Right atrium auricular region (tissue), 2 donors: ENCODE results near the gene TTC21A. TPM values are rescaled to one million over a fixed set of nuclear protein-coding genes. Genes with fewer than 3 reads are reported as not detected.
A peak's percentile ranks its signal among the peaks of the same experiment; 100 is the strongest.
"Not testable (repeated sequence)": the region's sequence is repeated elsewhere in the genome, so short reads cannot be mapped to it uniquely, and the experiment has no call there.

Experiments used
- DNase-seq: peaks from one replicate; pipeline ENCODE4 v3.0.0-alpha.2; 2019; ENCODE audit warnings: low spot score
- H3K27ac ChIP-seq, 2 donors: fragments of 200-600 bp; sonication (generic); 1 replicate in 1 of 2; 2 replicates in 1 of 2; pipeline ENCODE4 v1.5.1; 2016 to 2019
- H3K27me3 ChIP-seq, 2 donors: fragments of 200-600 bp; sonication (generic); one replicate each; pipeline versions ENCODE4 v1.5.1 to v1.6.0; 2017 to 2019
- H3K36me3 ChIP-seq: fragments of 200-600 bp; sonication (generic); one replicate; pipeline ENCODE4 v1.5.1; 2016
- H3K4me1 ChIP-seq, 2 donors: fragments of 200-600 bp; sonication (generic); one replicate each; pipeline versions ENCODE4 v1.5.1 to v1.6.0; 2017 to 2019
- H3K4me3 ChIP-seq, 2 donors: fragments of 200-600 bp; sonication (generic); 1 replicate in 1 of 2; 2 replicates in 1 of 2; pipeline ENCODE4 v1.5.1; 2017 to 2019; ENCODE audit warnings: mild to moderate bottlenecking in 1 of 2, moderate library complexity in 1 of 2
- H3K9me3 ChIP-seq, 2 donors: fragments of 200-600 bp; sonication (generic); one replicate each; pipeline ENCODE4 v1.5.1; 2019
- CTCF ChIP-seq, 2 donors: fragments of 200-600 bp; sonication (generic); IDR thresholded peaks; one replicate each; pipeline ENCODE4 v1.5.1; 2019; ENCODE audit warnings: antibody characterized with exemption in 2 of 2
- total RNA-seq, 2 donors: library from RNA; depleted of rRNA; stranded (reverse); fragments of >200 nt; gene quantifications; one replicate each; pipeline ENCODE4 v1.1.0, GENCODE V29; 2016

TTC21A gene
- total RNA-seq: 1 to 10 TPM in 1 of 2 donors, under 1 TPM in 1; 0.85 to 1.8 TPM

- H3K9me3 ChIP-seq: no peaks in the 10 kb centered on the region
- peak; percentile 90 for DNase-seq
- H3K27me3 ChIP-seq: no peaks in the 10 kb centered on the region
- peak within 1 kb of the TSS; percentile 84 to 95 for H3K4me3 ChIP-seq
- TF ChIP-seq CTCF (IDR thresholded peaks at IDR 0.05): no peak
- H3K27ac ChIP-seq: peak within 1 kb of the TSS; percentile 92 to 95
- H3K36me3 ChIP-seq: no peaks in the 10 kb centered on the region
- peaks cover 0 to 53% of the 10 kb centered on the region in 2 donors for H3K4me1 ChIP-seq
These were observed at the start of gene TTC21A, which contains the start of gene GORASP1 for GRCh38 chr3:39107388-39108199. Gene TTC21A (plus strand): TSS chr3:39107680. CDS start chr3:39107838, 158 bp downstream. Gene GORASP1 (minus strand): TSS chr3:39107627. CDS start chr3:39107541, 86 bp downstream.

- not testable (repeated sequence) for DNase-seq, H3K9me3 ChIP-seq, H3K4me1 ChIP-seq, H3K4me3 ChIP-seq, H3K27ac ChIP-seq, H3K27me3 ChIP-seq
- H3K36me3 ChIP-seq: peaks cover 14% of the 10 kb centered on the region
These were observed 46.3 kb upstream of the TTC21A start for GRCh38 chr3:39061228-39061627.

GRCh38 chr3:39062180-39062579, 45.3 kb upstream of the TTC21A start:
- H3K4me1 ChIP-seq: no peaks in the 10 kb centered on the region
- no peak for TF ChIP-seq CTCF (IDR thresholded peaks at IDR 0.05)
- DNase-seq: no peak
- H3K4me3 ChIP-seq: no peak overlapping the region
- no peak overlapping the region for H3K27ac ChIP-seq
- no peaks in the 10 kb centered on the region for H3K9me3 ChIP-seq
- peaks cover 17% of the 10 kb centered on the region for H3K36me3 ChIP-seq
- H3K27me3 ChIP-seq: no peaks in the 10 kb centered on the region

- no peaks in the 10 kb centered on the region for H3K27me3 ChIP-seq
- no peaks in the 10 kb centered on the region for H3K4me1 ChIP-seq
- no peak overlapping the region for H3K4me3 ChIP-seq
- no peaks in the 10 kb centered on the region for H3K9me3 ChIP-seq
- no peak for TF ChIP-seq CTCF (IDR thresholded peaks at IDR 0.05)
- no peak overlapping the region for H3K27ac ChIP-seq
- peaks cover 27% of the 10 kb centered on the region for H3K36me3 ChIP-seq
- DNase-seq: no peak
These were observed 44.3 kb upstream of the TTC21A start for GRCh38 chr3:39063143-39063542.

- TF ChIP-seq CTCF (IDR thresholded peaks at IDR 0.05): no peak
- Histone ChIP-seq H3K9me3 (no peaks in the 10 kb centered on the region), H3K4me1 (no peaks in the 10 kb centered on the region), H3K27ac (no peak overlapping the region), H3K27me3 (no peaks in the 10 kb centered on the region), H3K36me3 (peaks cover 40% of the 10 kb centered on the region), H3K4me3 (no peak overlapping the region)
- DNase-seq: no peak
These were observed 42.8 kb upstream of the TTC21A start for GRCh38 chr3:39064646-39065045.

- TF ChIP-seq CTCF (IDR thresholded peaks at IDR 0.05): peak in 1 of 2 donors; percentile 31
- no peaks in the 10 kb centered on the region for H3K4me1 ChIP-seq
- no peak for DNase-seq
- H3K9me3 ChIP-seq: no peaks in the 10 kb centered on the region
- H3K36me3 ChIP-seq: peaks cover 40% of the 10 kb centered on the region
- H3K4me3 ChIP-seq: no peak overlapping the region
- no peak overlapping the region for H3K27ac ChIP-seq
- no peaks in the 10 kb centered on the region for H3K27me3 ChIP-seq
These were observed 42.3 kb upstream of the TTC21A start for GRCh38 chr3:39065197-39065596.
